ENCODE data around the gene HEXIM2.

- TF ChIP-seq YY1 (IDR thresholded peaks at IDR 0.05; ENCODE audit: extremely low read depth, insufficient replicate concordance, low read depth, low read length) (no peak), CEBPB (IDR thresholded peaks at IDR 0.05; ENCODE audit: low read depth) (no peak), EZH2phosphoT487 (IDR thresholded peaks at IDR 0.05; ENCODE audit: borderline replicate concordance) (no peak), POLR2A (IDR thresholded peaks at IDR 0.05; ENCODE audit: borderline replicate concordance, extremely low read depth, insufficient read depth, insufficient read length) (no peak), SRF (IDR thresholded peaks at IDR 0.05; ENCODE audit: low read depth) (no peak), EZH2 (IDR thresholded peaks at IDR 0.05) (no peak), SIN3A (IDR thresholded peaks at IDR 0.05; ENCODE audit: low read depth) (no peak), REST (IDR thresholded peaks at IDR 0.05; ENCODE audit: low read depth) (no peak), TCF7L2 (IDR thresholded peaks at IDR 0.05; ENCODE audit: borderline replicate concordance, extremely low read depth, insufficient read depth, insufficient read length) (no peak)
- TF ChIP-seq, protein P1, sequence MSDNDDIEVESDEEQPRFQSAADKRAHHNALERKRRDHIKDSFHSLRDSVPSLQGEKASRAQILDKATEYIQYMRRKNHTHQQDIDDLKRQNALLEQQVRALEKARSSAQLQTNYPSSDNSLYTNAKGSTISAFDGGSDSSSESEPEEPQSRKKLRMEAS (IDR thresholded peaks at IDR 0.05), result no peak
- TF ChIP-seq, protein P2, sequence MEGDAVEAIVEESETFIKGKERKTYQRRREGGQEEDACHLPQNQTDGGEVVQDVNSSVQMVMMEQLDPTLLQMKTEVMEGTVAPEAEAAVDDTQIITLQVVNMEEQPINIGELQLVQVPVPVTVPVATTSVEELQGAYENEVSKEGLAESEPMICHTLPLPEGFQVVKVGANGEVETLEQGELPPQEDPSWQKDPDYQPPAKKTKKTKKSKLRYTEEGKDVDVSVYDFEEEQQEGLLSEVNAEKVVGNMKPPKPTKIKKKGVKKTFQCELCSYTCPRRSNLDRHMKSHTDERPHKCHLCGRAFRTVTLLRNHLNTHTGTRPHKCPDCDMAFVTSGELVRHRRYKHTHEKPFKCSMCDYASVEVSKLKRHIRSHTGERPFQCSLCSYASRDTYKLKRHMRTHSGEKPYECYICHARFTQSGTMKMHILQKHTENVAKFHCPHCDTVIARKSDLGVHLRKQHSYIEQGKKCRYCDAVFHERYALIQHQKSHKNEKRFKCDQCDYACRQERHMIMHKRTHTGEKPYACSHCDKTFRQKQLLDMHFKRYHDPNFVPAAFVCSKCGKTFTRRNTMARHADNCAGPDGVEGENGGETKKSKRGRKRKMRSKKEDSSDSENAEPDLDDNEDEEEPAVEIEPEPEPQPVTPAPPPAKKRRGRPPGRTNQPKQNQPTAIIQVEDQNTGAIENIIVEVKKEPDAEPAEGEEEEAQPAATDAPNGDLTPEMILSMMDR (IDR thresholded peaks at IDR 0.05 in 2 of 3, conservative IDR thresholded peaks at IDR 0.05 in 1 of 3; ENCODE audit: borderline replicate concordance in 1 of 3, insufficient read depth in 1 of 3, low read depth in 2 of 3, low read length in 2 of 3), result no peak
Observed at GRCh38 chr17:45136846-45137560, 24.7 kb upstream of the HEXIM2 start.

Measured in HCT116 (cell line).